GM21529 (cell line): Measurements from ENCODE around the gene CCDC71L.
"Not testable (repeated sequence)": the region's sequence is repeated elsewhere in the genome, so short reads cannot be mapped to it uniquely, and the experiment has no call there.

Experiments
- ATAC-seq: cut with Tn5 transposase; IDR thresholded peaks from one replicate; pipeline ENCODE4 v1.9.1; 2021; ENCODE audit not compliant: unreplicated experiment

Gene CCDC71L

DNA sequence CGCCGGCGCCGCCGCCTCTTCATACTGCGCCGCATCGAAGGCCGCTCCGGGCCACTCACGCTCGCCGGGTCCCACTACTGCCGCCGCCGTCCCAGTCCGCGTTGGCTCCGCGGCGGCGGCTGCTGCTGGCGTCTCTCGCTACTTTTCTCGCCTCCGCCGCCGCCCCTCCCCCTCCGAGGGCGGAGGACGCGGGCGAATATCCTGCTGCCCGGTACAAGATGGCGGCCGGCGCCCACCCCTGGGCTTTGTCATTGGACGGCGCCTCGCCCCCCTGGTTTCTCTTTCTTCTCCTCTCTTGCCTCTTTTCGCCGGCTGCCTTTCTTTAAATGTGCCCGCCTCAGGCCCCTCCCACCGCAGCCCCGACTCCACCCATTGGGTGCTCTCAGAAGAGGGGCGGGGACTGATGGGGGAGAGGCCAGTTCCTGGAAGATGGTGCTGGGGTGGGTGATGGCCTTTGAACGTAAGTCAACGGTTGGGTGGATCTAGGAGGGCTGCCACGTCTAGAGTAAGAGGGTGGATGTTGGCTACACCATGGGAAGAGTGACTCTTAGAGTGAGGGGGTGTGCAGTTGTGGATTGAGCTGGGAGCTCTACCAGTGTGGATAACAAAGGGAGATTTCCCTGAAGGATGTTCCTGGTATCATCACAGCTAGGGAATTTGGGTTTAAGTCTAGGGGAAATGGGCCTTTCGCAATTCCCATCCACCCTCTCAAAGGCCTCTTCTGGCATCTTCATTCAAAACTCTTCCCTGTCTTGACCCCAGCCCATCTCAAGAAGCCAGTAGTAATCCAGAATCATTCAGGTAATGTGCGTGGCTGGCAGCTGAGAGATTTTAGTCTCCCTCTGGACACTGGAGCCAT is at the start of gene CCDC71L:
Gene CCDC71L, minus strand, starts transcription at position 297 of the 859 bp plus-strand sequence. Its CDS starts 262 bp downstream, at position 35.
- ATAC-seq: peak; percentile 76

DNA sequence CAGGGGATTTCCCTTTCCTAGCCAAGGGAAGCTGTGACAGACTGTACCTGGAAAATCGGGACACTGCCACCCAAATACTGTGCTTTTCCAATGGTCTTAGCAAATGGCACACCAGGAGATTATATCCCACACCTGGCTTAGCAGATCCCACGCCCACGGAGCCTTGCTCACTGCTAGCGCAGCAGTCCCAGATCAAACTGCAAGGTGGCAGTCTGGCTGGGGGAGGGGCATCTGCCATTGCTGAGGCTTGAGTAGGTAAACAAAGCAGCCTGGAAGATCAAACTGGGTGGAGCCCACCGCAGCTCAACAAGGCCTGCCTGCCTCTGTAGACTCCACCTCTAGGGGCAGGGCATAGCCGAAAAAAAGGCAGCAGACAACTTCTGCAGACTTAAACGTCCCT is 48.6 kb upstream of the CCDC71L start:
- ATAC-seq: not testable (repeated sequence)

DNA sequence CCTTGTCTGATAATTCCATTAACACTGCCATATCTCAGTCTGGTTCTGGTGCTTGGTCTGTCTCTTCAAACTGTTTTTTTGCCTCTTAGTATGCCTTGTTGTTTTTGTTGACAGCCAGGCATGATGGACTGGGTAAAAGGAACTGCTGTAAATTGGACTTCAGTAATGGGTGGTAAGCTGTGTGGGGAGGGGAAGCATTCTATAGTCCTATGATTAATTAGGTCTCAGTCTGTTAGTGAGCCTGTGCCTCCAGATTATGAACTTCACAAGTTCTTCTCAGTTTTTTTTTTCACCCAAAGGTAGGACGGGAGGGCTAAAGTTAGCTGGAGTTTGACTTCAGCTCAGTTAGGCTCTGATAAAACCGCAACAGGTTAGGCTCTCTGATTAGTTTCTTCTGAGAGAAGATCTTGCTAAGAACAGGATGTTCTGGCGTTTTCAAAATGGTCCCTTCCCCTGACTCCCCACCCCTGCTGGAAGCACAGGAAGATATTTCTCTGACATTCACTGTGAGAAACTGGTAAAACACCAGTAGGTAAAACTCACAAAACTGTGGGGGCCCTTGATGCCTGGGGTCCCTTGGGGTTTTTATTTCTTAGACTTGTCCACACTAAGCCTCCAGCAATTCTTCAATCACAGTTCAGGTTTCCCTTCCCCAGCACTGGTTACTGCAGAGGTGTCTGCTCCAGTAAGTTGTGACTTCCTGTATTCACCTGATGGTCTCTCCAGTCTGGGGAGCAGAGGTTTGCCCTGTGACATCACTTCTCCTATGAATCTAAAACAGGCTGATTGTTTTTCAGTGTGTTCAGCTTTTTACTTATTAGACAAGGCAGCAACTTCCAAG is 43.3 kb upstream of the CCDC71L start:
- ATAC-seq: no peak

DNA sequence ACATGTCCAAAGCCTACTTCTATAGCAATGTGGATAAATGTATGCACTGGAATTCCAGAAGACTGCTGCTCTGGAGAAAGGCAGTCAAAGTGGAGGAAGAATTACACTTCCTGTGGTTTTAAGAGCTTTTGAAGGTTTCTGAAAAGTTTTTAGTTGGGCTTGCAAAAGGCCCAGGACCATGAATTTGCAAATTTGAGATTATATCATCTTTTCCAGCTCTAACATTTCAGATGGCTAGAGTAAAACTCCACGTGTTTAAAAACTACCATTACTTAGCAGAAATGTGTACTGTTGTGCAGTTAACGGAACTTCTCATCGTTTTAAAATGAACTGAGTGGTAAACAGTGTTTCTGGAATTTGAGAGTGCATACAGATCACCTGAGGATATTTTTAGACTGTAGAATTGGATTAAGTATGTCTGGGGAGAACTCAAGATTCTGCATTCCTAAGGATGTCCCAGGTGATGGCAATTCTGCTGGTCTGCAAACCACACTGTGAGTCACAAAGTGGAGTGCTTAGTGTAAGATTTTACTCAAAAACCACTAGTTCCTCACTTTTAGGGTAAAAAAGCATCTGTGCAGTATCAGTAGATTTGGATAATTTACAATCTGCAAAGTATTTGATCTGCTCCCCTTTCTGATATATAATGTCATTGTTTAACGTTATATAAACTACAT is 32.9 kb upstream of the CCDC71L start:
- no peak for ATAC-seq

DNA sequence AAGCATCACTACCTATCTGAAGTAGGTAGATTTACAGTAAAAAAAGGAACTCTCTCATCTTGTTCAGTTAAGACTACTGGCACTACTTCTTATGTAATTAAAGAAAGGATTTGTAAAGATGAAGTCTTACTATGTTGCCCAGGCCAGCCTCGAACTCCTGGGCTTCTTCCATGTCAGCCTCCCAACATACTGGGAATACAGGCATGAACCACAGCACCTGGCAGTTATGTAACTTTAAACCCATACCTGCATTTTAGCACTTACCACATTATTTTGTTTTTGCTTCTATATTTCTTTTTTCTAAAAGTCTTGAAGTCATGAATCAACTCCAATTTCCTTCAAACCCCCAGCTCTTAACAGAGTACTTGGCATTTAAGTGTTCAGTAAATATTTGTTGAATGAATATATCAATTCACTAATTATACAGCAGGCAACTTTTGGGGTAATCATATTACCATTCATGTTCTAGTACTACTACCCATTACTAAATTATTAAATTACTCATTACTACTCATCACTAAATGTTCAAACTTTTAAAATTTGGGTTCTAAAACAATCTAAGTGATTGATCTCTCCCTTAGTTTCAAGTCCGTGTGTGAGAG is 31.6 kb upstream of the CCDC71L start:
- ATAC-seq: no peak

DNA sequence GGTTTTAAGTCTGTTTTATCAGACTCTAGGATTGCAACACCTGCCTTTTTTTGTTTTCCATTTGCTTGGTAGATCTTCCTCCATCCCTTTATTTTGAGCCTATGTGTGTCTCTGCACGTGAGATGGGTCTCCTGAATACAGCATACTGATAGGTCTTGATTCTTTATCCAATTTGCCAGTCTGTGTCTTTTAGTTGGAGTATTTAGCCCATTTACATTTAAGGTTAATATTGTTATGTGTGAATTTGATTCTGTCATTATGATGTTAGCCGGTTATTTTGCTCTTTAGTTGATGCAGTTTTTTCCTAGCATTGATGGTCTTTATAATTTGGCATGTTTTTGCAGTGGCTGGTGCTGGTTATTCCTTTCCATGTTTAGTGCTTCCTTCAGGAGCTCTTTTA is 27.2 kb upstream of the CCDC71L start:
- not testable (repeated sequence) for ATAC-seq

DNA sequence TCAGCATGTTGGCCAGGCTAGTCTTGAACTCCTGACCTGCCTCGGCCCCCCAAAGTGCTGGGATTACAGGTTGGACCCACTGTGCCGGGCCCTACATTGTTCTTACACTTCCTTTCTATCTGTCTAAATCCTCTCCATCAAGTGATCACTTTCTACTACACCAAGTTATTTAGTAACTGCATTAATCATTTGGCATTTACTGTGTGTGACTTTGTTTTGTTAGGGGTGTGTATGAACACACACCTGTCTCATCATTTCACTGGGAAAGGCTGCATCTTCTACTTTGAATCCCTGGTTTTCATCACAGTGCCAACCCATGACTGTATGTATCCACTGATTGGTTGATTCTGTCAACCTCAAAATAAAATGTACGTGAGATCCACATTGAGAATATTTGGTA is 23.0 kb upstream of the CCDC71L start:
- ATAC-seq: no peak

DNA sequence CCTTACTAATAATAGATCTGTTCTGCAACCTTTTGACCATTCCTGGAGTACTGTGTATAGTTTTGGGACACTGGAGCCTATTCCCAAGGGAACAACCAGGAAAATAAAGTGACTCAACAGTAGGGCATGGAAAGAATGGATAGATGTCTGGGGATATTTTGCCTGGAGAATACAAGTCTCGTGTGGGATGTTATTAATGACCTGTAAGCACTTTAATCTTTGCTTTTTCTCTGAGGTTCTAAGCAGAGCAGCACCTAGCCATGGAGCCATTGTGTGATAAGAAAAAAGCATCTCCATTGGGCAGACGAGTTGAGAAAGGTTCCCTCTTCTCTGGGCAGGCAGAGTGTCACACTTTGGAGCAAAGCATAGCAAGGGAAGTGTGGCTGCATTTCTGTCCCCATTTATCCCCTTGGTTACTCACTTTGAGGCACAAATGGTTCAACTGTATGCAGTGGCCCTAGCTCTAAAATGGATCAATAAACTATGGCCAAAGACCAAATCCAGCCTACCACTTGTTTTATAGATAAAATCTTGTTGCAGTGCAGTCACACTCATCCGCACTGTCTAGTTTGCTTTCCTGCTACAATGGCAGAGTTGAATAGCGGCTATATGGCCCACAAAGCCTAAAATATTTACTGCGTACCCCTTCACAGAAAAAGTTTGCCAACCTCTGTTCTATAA is 21.0 kb upstream of the CCDC71L start:
- ATAC-seq: no peak

DNA sequence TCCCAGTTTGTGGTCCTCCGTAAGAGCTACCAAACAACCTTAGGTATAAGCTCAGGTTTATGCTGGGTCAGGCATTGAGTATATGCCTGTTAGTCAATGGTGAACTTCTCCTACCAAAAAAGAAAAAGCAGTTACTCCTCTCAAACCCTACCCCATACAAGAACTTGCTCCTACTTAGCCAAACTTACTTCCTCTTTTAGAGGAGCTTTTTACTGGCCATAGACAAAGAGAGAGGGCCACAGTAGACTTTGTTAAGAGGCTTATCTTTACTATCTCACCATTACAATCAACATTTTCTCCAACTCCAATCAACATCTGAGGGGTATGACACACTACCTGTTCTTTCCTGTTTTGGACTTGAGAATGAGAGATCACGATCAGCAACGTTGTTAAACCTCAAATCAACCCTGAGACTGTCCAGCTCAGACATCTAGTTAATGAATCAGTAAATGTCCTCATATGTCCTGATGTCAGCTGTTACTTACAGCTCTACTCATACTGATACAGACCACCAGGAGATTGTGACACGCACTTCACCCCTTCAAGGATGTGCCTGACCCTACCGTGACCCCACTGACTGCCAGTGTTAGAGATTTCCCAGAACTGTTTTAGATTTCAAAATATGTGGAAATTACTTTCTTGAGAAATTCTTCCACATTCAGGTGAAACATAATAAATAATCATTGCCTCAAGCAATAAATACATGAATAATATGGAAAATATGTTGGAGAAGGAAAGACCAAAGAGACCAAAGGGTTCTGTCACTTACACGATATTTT is 18.4 kb upstream of the CCDC71L start:
- peak; percentile 68 for ATAC-seq

DNA sequence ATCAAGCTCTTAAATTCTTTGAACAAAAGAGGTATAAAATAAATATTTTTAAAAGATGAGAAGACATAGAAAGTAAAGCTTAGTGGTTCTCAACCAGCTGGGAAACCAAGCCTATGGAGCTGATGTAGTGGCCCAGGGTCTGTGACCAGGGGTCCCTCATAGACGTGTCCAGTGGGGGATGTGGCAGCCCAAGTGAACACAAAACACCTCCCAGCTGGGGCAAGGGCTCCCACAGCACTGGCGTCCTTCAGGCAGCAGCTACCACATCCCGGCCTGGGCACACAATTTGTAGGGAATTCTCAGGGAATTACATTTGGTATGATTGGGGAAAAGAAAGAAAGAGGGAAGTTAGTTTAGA is 17.8 kb upstream of the CCDC71L start:
- ATAC-seq: no peak

DNA sequence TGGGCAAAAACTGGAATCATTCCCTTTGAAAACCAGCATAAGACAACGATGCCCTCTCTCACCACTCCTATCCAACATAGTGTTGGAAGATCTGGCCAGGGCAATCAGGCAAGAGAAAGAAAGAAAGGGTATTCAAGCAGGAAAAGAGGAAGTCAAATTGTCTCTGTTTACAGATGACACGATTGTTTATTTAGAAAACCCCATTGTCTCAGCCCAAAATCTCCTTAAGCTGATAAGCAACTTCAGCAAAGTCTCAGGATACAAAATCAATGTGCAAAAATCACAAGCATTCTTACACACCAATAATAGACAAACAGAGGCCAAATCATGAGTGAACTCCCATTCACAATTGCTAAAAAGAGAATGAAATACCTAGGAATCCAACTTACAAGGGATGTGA is 15.5 kb upstream of the CCDC71L start:
- ATAC-seq: not testable (repeated sequence)

DNA sequence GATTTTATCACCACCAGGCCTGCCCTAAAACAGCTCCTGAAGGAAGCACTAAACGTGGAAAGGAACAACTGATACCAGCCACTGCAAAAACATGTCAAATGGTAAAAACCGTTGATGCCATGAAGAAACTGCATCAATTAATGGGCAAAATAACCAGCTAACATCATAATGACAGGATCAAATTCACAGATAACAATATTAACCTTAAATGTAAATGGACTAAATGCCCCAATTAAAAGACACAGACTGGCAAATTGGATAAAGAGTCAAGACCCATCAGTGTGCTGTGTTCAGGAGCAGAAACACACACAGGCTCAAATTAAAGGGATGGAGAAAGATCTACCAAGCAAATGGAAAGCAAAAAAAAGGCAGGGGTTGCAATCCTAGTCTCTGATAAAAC is 12.7 kb upstream of the CCDC71L start:
- not testable (repeated sequence) for ATAC-seq

DNA sequence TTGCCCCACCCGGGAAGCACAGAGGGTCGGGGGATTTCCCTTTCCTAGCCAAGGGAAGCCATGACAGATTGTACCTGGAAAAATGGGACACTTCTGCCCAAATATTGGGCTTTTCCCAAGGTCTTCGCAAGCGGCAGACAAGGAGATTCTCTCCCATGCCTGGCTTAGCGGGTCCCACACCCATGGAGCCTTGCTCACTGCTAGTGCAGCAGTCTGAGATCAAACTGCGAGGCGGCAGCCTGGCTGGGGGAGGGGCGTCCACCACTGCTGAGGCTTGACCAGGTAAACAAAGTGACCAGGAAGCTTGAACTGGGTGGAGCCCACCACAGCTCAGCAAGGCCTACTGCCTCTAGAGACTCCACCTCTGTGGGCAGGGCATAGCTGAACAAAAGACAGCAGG is 11.0 kb upstream of the CCDC71L start:
- ATAC-seq: not testable (repeated sequence)

DNA sequence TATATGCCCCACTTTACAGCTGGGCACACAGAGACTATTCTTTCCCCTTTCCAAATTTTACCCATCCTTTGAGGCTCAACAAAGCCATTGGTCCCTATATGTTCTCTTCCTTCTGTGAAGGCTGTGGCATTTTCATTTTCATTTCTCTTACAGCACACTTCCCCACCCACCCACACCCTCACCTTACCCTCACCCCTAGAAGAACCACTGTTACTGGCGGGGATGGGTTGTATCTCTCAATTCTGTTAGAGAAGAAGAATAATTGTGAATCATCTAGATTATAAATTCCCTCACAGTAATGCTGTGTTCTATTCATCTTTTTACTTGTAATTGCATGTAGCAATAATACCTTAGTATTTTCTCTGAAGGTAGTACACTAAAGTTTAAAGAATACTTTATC is 10.2 kb upstream of the CCDC71L start:
- no peak for ATAC-seq

DNA sequence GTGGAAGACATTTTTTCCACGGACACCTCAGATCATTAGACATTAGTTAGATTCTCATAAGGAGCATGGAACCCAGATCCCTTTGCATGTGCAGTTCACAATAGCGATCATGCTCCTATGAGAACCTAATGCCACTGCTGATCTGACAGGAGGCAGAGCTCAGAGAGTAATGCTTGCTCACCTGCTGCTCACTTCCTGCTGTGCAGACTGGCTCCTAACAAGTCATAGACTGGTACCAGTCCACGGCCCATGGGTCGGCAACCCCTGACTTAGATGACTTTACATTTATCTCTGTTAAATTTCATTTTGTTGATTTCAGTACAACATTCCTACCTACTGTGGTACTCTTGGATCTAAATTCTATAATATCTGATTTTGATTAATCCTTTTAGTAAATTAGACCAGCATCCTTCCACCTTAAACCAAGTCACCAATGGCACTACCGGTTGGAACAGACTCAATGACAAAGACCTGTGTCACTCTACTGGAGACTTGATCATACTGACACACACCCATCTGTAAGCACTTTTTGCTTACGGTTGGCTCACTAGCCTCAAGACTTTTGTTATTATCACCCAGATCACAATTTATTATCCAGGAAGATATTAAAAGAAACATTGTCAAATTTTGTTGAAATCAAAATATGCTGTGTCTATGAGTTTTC is 8.0 kb upstream of the CCDC71L start:
- ATAC-seq: no peak

DNA sequence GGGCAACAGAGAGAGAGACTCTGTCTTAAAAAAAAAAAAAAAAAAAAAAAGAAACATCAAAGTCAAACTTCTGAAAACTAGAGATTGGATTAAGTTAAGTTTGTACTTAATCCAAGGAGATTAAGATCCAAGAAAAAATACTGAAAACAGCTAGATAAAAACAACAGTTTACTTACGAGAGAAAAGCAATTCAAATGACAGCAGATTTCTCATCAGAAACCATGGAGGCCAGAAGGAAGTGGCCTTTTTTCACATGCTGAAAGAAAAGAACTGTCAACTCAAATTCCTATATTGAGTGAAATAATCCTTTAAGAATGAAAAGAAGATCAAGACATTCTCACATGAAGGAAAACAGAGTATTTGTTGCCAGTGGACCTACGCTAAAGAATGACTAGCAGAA is 5.4 kb upstream of the CCDC71L start:
- ATAC-seq: no peak

DNA sequence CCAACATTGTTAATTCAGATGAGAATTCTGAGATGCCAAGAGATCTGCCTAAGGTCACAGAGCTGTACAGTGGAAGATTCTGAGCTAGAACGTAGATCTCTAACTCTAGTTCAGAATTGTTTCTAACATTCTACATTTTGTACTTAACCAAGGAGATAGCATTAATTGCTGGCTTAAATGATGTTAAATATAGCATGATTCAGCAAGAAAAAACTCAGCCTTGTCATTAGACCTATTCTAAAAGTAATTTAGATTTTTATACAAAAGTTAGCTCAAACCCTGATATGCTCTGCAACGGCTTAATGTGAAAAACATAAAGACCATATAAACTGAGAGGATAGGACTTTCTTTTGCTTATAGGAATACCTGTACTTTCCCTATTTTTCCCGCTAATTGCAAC is 3.4 kb upstream of the CCDC71L start:
- ATAC-seq: no peak

DNA sequence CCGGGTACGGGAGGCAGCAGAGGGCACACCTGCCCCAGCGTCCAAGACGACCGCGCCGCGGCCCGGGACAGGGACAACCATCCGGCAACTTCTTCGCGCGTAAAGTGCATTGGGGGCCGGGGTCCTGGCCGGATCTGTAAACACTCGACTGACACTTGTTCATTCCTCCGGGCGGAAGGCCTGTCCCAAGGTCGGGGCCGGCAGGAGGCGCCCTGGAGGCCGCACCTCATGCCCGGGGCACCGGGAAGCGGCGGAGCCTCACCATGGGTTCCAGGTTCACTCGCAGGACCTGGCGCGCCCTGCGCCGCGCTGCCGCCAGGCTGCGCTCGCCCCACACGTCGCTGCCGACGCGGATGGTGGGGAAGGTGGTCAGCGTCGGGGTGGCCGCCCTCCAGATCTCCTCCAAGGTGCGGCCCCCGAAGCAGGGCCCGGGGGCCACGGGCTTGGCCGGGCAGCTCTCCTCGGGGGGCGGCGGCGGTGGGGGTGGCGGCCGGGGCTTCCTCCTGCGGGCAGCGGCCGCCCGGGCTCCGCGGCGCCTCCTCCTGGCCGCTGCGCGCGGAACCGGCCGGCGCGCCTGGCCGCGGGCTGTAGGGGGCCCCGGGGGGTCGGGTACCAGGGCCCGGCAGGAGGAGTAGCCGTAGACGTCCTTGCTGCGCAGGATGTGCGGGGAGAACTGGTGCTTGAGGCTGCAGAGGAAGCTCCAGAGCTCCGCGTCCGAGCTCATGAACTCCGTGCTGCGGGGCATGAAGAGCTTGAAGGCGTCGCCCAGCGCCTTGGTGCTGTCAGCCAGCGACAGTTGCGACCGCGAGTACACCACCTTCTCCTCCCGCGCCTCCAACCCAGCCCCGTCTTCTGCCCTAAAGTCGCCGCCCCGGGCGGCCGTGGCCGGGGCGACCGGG is 746 bp downstream of the CCDC71L start:
- ATAC-seq: peak; percentile 68
